Measurements from ENCODE around the gene CATSPER1. TPM values are rescaled to one million over a fixed set of nuclear protein-coding genes. Genes with fewer than 3 reads are reported as not detected.

The CATSPER1 gene
- polyA plus RNA-seq (2011; rRNA removed) (0.25 and 0.40 TPM in 2 replicates), polyA minus RNA-seq (2011; rRNA and poly(A)+ RNA removed) (0.14 and 0.30 TPM in 2 replicates)

DNA sequence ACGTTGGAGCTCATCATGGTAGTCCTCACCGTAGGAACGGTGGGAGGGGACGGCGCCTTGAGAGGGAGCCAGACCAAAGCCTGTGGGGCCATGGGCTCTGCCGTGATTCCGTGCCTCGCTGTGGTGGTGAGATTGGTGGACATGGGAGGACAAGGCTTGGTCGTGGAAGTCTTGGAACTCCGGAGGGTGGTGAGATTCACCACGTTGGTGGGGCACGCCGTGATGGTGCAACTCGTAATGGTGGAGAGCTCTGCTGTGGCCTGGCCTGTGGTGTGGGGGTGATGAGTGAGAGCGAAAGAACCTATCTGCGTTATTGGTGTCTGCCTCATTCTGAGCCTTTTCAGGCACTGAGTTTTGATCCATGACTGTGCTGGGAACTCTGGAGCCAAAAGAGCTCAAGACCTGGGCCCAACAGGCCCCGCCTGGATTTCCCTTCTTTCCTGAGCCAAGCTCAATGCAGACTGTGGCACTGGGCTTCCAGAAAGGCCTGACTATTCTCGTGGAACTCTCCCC is at the start of gene CATSPER1:
CATSPER1 (minus strand) TSS at position 463 of the 513 bp plus-strand sequence; CDS start at position 363, 100 bp downstream.
- no peak within 1 kb of the TSS for H3K4me3 ChIP-seq (ENCODE audit: low read depth, low read length)
- ChIA-PET POLR2A (interaction anchor here (0.5 kb wide), 1 partner anchor 690 kb away, joined by 4 read pairs; no protein-coding TSS in a partner anchor), CTCF (interaction anchor here (0.6 to 1.1 kb wide), 3 partner anchors 19 to 1037 kb away, joined by 3 to 4 read pairs (median 3); no protein-coding TSS in a partner anchor)
- no peaks in the 10 kb centered on the region for H3K9me3 ChIP-seq (ENCODE audit: control insufficient read depth, insufficient read depth, low read length)
- H3K27ac ChIP-seq (ENCODE audit: low read depth, low read length): no peak within 1 kb of the TSS
- H3K27me3 ChIP-seq (ENCODE audit: control insufficient read depth, insufficient read depth, low read length): no peaks in the 10 kb centered on the region
- no peak for DNase-seq (ENCODE audit: low read depth, low spot score)
- TF ChIP-seq, protein P1, sequence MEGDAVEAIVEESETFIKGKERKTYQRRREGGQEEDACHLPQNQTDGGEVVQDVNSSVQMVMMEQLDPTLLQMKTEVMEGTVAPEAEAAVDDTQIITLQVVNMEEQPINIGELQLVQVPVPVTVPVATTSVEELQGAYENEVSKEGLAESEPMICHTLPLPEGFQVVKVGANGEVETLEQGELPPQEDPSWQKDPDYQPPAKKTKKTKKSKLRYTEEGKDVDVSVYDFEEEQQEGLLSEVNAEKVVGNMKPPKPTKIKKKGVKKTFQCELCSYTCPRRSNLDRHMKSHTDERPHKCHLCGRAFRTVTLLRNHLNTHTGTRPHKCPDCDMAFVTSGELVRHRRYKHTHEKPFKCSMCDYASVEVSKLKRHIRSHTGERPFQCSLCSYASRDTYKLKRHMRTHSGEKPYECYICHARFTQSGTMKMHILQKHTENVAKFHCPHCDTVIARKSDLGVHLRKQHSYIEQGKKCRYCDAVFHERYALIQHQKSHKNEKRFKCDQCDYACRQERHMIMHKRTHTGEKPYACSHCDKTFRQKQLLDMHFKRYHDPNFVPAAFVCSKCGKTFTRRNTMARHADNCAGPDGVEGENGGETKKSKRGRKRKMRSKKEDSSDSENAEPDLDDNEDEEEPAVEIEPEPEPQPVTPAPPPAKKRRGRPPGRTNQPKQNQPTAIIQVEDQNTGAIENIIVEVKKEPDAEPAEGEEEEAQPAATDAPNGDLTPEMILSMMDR (IDR thresholded peaks at IDR 0.05; ENCODE audit: low read depth, low read length): no peak

DNA sequence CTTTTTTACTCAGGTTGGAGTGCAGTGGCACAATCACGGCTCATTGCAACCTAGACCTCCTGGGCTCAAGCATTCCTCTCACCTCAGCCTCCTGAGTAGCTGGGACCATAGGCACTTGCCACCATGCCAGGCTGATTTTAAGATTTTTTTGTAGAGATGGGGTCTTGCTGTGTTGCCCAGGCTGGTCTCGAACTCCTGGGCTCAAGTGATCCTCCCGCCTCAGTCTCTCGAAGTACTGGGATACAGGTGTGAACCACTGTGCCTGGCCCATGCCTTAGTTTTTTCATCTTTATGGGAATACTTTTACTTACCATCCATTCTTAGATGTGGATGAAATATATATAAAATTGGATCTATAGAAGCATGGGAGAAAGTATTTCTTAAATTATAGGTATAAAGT is 49.0 kb upstream of the CATSPER1 start:
- no peak overlapping the region for H3K27ac ChIP-seq (ENCODE audit: low read depth, low read length)
- no peaks in the 10 kb centered on the region for H3K9me3 ChIP-seq (ENCODE audit: control insufficient read depth, insufficient read depth, low read length)
- TF ChIP-seq, protein P1 (IDR thresholded peaks at IDR 0.05; ENCODE audit: low read depth, low read length): no peak
- H3K27me3 ChIP-seq (ENCODE audit: control insufficient read depth, insufficient read depth, low read length): no peaks in the 10 kb centered on the region
- POLR2A ChIA-PET: no interaction called here
- DNase-seq (ENCODE audit: low read depth, low spot score): no peak
- H3K4me3 ChIP-seq (ENCODE audit: low read depth, low read length): no peak overlapping the region
- CTCF ChIA-PET: interaction anchor here (0.7 kb wide), 1 partner anchor 107 kb away, joined by 5 read pairs; no protein-coding TSS in a partner anchor

DNA sequence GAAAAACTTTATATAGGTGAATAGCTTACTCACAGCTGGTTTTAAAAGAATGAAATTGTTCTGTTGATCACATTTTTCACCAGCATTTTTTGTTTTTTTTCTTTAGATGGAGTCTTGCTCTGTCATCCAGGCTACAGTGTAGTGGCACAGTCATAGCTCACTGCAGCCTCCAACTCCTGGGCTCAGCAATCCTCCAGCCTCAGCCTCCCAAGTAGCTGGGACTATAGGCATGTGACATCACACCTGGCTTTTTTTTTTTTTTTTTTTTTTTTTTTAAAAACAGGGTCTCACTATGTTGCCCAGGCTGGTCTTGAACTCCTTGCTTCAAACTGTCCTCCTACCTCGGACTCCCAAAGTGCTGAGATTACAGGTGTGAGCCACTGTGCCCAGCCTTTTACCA is 47.4 kb upstream of the CATSPER1 start:
- POLR2A ChIA-PET: interaction anchor here (0.6 kb wide), 1 partner anchor 72 kb away, joined by 3 read pairs; the partner anchor contains the start of genes BANF1 and EIF1AD

DNA sequence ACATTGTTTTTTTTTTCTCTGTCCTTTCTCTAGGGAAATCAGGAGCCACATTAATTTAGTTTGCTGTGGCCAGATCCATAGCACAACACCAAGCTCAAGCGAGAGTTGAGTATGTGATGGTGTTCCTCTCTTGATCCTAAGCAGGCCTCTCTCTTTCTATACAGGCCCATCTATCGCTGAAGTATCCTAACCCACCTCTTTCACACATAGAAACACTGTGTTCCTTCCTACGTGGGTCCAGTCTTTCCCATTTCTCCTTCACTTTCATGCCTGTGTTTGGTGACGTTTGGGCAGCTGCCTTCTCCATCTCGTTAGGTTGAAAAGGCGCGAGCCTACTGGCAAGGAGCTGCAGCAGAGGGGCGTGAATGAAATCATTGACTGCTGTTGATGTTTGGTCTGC is 46.2 kb upstream of the CATSPER1 start:
- no peak for DNase-seq (ENCODE audit: low read depth, low spot score)
- no peak overlapping the region for H3K27ac ChIP-seq (ENCODE audit: low read depth, low read length)
- TF ChIP-seq, protein P1 (IDR thresholded peaks at IDR 0.05; ENCODE audit: low read depth, low read length): no peak
- no peaks in the 10 kb centered on the region for H3K27me3 ChIP-seq (ENCODE audit: control insufficient read depth, insufficient read depth, low read length)
- H3K9me3 ChIP-seq (ENCODE audit: control insufficient read depth, insufficient read depth, low read length): no peaks in the 10 kb centered on the region
- ChIA-PET CTCF (interaction anchor here (0.5 to 1.5 kb wide), 4 partner anchors 15 to 1039 kb away, joined by 3 read pairs; no protein-coding TSS in a partner anchor), POLR2A (no interaction called here)
- H3K4me3 ChIP-seq (ENCODE audit: low read depth, low read length): no peak overlapping the region

More for the DNA sequence above, 47.4 kb upstream of the CATSPER1 start:
- H3K9me3 ChIP-seq (ENCODE audit: control insufficient read depth, insufficient read depth, low read length): no peaks in the 10 kb centered on the region
- CTCF ChIA-PET: interaction anchor here (0.7 to 1.2 kb wide), 2 partner anchors 40 to 998 kb away, joined by 3 to 4 read pairs; no protein-coding TSS in a partner anchor
- H3K4me3 ChIP-seq (ENCODE audit: low read depth, low read length): no peak overlapping the region
- no peaks in the 10 kb centered on the region for H3K27me3 ChIP-seq (ENCODE audit: control insufficient read depth, insufficient read depth, low read length)
- DNase-seq (ENCODE audit: low read depth, low spot score): no peak
- TF ChIP-seq, protein P1 (IDR thresholded peaks at IDR 0.05; ENCODE audit: low read depth, low read length): no peak
- H3K27ac ChIP-seq (ENCODE audit: low read depth, low read length): no peak overlapping the region

DNA sequence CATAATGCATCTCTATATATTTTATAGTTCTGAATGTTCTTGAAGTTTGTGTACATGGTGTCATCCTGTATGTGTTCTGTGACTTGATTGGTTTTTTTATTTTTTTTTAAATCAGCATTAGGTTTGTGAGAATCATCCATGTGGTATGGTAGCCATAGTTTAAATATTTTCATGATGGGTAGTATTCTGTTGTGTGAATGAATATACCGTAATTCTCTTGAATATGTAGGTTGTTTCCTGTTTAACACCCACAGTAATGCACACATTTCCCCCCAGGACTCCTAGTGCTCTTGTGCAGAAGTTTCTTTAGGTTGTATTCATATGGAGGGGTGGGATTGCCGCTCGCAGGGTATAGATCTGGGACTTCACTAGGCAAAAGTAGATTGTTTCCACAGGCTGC is 45.8 kb upstream of the CATSPER1 start:
- TF ChIP-seq, protein P1 (IDR thresholded peaks at IDR 0.05; ENCODE audit: low read depth, low read length): no peak
- Histone ChIP-seq H3K9me3 (ENCODE audit: control insufficient read depth, insufficient read depth, low read length) (no peaks in the 10 kb centered on the region), H3K27ac (ENCODE audit: low read depth, low read length) (no peak overlapping the region), H3K4me3 (ENCODE audit: low read depth, low read length) (no peak overlapping the region; the same call in 1 of the 2 replicates), H3K27me3 (ENCODE audit: control insufficient read depth, insufficient read depth, low read length) (no peaks in the 10 kb centered on the region)
- no peak for DNase-seq (ENCODE audit: low read depth, low spot score)
- ChIA-PET CTCF (interaction anchor here (1.5 kb wide), 2 partner anchors 27 to 63 kb away, joined by 3 read pairs; no protein-coding TSS in a partner anchor), POLR2A (interaction anchor here (1.4 kb wide), 1 partner anchor 55 kb away, joined by 3 read pairs; no protein-coding TSS in a partner anchor)

All from AG04450 (cell line).